Cardiac atrium fibroblast (primary cell): Measurements from ENCODE around the gene CDKN2B-AS1. TPM values are rescaled to one million over a fixed set of nuclear protein-coding genes. Genes with fewer than 3 reads are reported as not detected.

Experiments used
- total RNA-seq: library from RNA; depleted of rRNA; stranded (reverse); fragments of >200 nt; gene quantifications from 2 replicates; pipeline ENCODE4 v1.2.3, GENCODE V29; 2015

CDKN2B-AS1 gene
- total RNA-seq = 0.16 and 0.18 TPM in 2 replicates

GRCh38 chr9:21994556-21995005 is at the start of gene CDKN2B-AS1:
TSS of gene CDKN2B-AS1 (plus strand) at chr9:21994791.

GRCh38 chr9:21993893-21994555 is 567 bp upstream of the CDKN2B-AS1 start, which contains the start of gene CDKN2A:
TSS of gene CDKN2A (minus strand) at chr9:21994392.

GRCh38 chr9:22008717-22009505 is 14.3 kb downstream of the CDKN2B-AS1 start, which contains the start of gene CDKN2B:
TSS of gene CDKN2B (minus strand) at chr9:22009305. CDS start at chr9:22008953, 352 bp downstream.

Other genes starting within 250 kb of the CDKN2B-AS1 start
- 22.7 and 24.4 TPM in 2 replicates for gene MTAP, start 192.2 kb upstream of the CDKN2B-AS1 start, total RNA-seq
- gene CDKN2A, start 399 bp upstream of the CDKN2B-AS1 start, total RNA-seq = 8.7 and 11.8 TPM in 2 replicates
- gene CDKN2B, start 14.5 kb downstream of the CDKN2B-AS1 start, total RNA-seq = 5.1 and 16.8 TPM in 2 replicates